Large intestine (tissue), 3 donors: ENCODE measurements around the gene SPAG9. TPM values are rescaled to one million over a fixed set of nuclear protein-coding genes. Genes with fewer than 3 reads are reported as not detected.
A peak's percentile ranks its signal among the peaks of the same experiment; 100 is the strongest.
"Not testable (repeated sequence)": the region's sequence is repeated elsewhere in the genome, so short reads cannot be mapped to it uniquely, and the experiment has no call there.

Experiments used
- DNase-seq, 2 donors: peaks; one replicate each; pipeline versions ENCODE4 v3.0.0 to v3.0.0-alpha.2; 2013
- H3K27ac ChIP-seq: one replicate; pipeline ENCODE4 v1.5.1; 2013; ENCODE audit warnings: low read length
- H3K27me3 ChIP-seq: 2 replicates; pipeline ENCODE4 v1.6.1; 2013; ENCODE audit warnings: low read length; ENCODE audit not compliant: control insufficient read depth, insufficient read depth
- H3K36me3 ChIP-seq: 2 replicates; pipeline ENCODE4 v1.6.1; 2013; ENCODE audit warnings: low read length; ENCODE audit not compliant: control insufficient read depth, insufficient read depth
- H3K4me1 ChIP-seq: one replicate; pipeline ENCODE4 v1.6.1; 2013; ENCODE audit warnings: low read length; ENCODE audit not compliant: control insufficient read depth, insufficient read depth
- H3K4me3 ChIP-seq: one replicate; pipeline ENCODE4 v1.5.1; 2013; ENCODE audit warnings: low read length
- H3K9me3 ChIP-seq: one replicate; pipeline ENCODE4 v1.6.1; 2013; ENCODE audit warnings: mild to moderate bottlenecking, low read depth, low read length, moderate library complexity; ENCODE audit not compliant: control insufficient read depth
- WGBS: methylation state at CpG from one replicate; pipeline ENCODE4 v1.1.5; 2013; ENCODE audit warnings: low lambda C conversion rate; ENCODE audit not compliant: insufficient coverage; 5-methylcytosine and 5-hydroxymethylcytosine counted together
- polyA plus RNA-seq: library from polyadenylated mRNA; unstranded; fragments of 120-200 nt; gene quantifications from one replicate; pipeline ENCODE4 v1.2.1, GENCODE V29; 2013

Gene SPAG9
- polyA plus RNA-seq, 1 donor: 68.2 TPM

- WGBS: no CpG with 5 or more reads among the region's 2 CpGs
- H3K4me1 ChIP-seq: peaks cover 16% of the 10 kb centered on the region
- H3K36me3 ChIP-seq: no peaks in the 10 kb centered on the region
- peak overlapping the region; percentile 25 for H3K27ac ChIP-seq
- no peaks in the 10 kb centered on the region for H3K27me3 ChIP-seq
- peak in 1 of 2 donors; percentile 39 for DNase-seq
- H3K9me3 ChIP-seq: no peaks in the 10 kb centered on the region
- no peak overlapping the region for H3K4me3 ChIP-seq
Observed at GRCh38 chr17:51133365-51133764, 12.7 kb upstream of the SPAG9 start.

GRCh38 chr17:51132964-51133319, 12.3 kb upstream of the SPAG9 start:
- peak in 1 of 2 donors; percentile 59 for DNase-seq
- Histone ChIP-seq H3K27ac (peak overlapping the region; percentile 25), H3K36me3 (no peaks in the 10 kb centered on the region), H3K9me3 (no peaks in the 10 kb centered on the region), H3K27me3 (no peaks in the 10 kb centered on the region), H3K4me3 (no peak overlapping the region), H3K4me1 (peaks cover 20% of the 10 kb centered on the region)

GRCh38 chr17:51128076-51128475, 7.4 kb upstream of the SPAG9 start:
- Histone ChIP-seq H3K4me3 (no peak overlapping the region), H3K27ac (no peak overlapping the region), H3K36me3 (no peaks in the 10 kb centered on the region), H3K4me1 (peaks cover 39% of the 10 kb centered on the region), H3K27me3 (no peaks in the 10 kb centered on the region), H3K9me3 (no peaks in the 10 kb centered on the region)
- DNase-seq: peak in 1 of 2 donors; percentile 35
- 100% methylated on average over 1 of the region's 3 CpGs for WGBS

DNA sequence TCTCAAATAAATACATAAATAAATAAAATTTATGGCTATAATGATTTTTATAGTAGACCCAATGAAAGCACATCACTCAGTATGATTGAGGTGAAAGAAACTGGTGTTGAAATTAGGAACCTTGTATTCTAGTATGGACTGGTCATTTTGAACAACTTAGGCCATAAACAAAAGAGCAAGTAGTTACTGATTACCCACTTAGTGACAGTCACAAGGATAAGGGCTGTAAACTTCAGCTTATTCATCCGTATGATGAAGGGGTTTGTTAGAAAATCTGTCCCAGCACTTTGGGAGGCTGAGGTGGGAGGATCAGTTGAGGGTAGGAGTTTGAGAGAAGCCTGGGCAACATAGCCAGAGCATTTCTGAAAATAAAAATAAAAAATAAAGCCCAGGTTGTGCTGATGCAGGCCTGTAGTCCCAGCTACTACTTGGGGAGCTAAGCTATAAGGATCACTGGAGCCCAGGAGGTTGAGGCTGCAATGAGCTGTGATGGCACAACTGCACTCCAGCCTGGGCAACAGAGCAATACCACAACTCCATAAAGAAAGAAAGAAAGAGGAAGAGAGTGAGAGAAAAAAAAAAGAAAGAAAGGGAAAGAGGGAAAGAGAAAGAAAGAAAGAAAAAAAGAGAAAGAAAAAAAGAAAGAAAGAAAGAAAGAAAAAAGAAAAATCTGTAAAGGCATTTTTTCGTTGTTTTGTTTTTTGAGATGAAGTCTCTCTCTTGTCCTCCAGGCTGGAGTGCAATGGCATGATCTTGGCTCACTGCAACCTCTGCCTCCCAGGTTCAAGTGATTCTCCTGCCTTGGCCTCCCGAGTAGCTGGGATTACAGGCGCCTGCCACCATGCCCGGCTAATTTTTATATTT, 4.2 kb upstream of the SPAG9 start:
- peak; percentile 68 to 85 for DNase-seq
- no peaks in the 10 kb centered on the region for H3K36me3 ChIP-seq
- H3K4me3 ChIP-seq: no peak overlapping the region
- peaks cover 35% of the 10 kb centered on the region for H3K4me1 ChIP-seq
- H3K27ac ChIP-seq: peak overlapping the region; percentile 88
- 50% methylated on average over 1 of the region's 5 CpGs for WGBS
- peaks cover 3% of the 10 kb centered on the region for H3K9me3 ChIP-seq
- H3K27me3 ChIP-seq: no peaks in the 10 kb centered on the region

DNA sequence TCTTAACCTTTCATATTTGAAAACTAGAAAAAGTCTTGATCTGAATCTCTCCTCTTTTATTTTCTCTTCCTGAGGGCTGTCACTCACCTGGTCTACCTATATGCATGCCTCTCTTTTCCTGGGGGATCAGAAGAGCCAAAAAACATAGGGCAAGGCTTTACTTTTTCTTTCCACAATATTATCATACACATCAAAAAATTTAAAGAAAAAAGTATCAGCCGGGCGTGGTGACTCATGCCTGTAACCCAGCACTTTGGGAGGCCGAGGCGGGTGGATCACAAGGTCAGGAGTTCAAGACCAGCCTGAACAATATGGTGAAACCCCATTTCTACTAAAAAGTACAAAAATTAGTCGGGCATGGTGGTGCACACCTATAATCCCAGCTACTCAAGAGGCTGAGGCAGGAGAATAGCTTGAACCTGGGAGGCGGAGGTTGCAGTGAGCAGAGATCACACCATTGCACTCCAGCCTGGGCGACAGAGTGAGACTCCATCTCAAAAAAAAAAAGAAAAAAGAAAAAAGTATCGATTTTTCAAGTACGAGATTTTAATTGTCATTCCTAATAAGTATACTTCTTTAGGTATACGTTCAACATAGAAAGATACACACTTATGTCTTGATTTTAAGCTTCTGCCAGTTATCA, 1.9 kb upstream of the SPAG9 start:
- not testable (repeated sequence) for H3K4me3 ChIP-seq, H3K27me3 ChIP-seq

DNA sequence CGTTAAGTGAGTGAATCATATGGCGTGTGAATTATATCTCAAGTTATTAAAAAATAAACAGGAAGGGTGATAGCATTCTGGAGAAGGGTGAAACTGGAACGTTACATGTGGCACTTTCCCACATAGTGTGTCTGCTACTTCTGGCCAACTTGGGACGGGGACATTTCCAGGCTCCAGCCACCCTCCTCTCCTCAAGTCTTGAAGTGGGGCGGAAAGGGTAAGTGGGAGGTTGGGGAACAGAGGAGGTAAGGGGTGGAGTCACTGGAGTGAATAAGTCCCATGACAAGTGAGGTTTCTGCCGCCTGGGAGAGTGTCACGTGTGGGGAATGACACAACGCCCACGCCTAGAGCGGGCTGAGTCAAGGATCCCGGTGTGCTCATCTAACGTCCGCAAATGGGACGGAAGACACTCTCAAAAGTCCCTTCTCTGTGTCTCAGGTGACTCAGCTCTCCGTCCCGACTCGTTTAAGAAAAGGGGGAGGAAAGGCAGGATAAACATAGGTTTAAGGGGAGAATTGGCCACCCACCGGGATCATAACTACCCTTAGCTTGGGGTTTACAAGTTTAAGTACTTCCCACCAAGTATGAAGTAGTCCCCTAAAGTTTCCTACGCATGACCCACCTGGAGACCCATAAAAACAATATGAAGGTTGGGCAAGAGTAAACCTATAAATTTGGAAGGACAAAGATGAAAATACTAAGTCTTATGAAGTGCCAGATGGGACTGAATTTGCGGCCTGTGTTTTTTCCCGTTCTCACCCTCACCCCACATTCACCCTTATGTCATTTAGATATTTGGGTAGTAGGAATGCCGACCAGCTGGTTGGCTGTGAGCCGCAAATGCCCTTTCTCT, 1.2 kb upstream of the SPAG9 start:
- WGBS: 51% methylated on average over 4 of the region's 23 CpGs
- H3K4me1 ChIP-seq: peaks cover 35% of the 10 kb centered on the region

More for the DNA sequence above, 1.9 kb upstream of the SPAG9 start:
- peak overlapping the region; percentile 99 for H3K27ac ChIP-seq
- H3K4me1 ChIP-seq: peaks cover 40% of the 10 kb centered on the region
- not testable (repeated sequence) for DNase-seq, H3K9me3 ChIP-seq, H3K36me3 ChIP-seq
- 91% methylated on average over 4 of the region's 10 CpGs for WGBS

DNA sequence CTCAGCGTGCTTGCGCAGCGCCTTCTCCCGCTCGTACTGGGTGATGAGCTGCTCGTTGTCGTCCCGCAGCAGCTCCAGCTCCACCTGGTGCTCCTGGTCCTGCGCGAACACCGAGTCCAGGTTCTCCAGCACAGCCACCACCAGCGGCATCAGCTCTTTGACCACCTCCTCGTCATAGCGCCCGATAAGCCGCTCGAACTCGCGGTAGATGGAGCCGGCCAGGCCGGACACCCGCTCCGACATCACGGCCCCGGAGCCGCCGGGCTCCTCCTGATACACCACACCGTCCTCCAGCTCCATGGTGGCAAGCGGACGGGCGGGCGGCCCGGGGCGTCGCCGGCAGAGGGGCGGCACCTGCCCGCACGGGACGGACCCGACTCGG, 320 bp downstream of the SPAG9 start:
- no peaks in the 10 kb centered on the region for H3K27me3 ChIP-seq
- WGBS: no CpG with 5 or more reads among the region's 42 CpGs
- H3K27ac ChIP-seq: peak overlapping the region; percentile 99
- peak in 1 of 2 donors; percentile 73 for DNase-seq
- peaks cover 3% of the 10 kb centered on the region for H3K9me3 ChIP-seq
- peak overlapping the region; percentile 97 for H3K4me3 ChIP-seq
- no peaks in the 10 kb centered on the region for H3K36me3 ChIP-seq
- H3K4me1 ChIP-seq: peaks cover 24% of the 10 kb centered on the region

More for the DNA sequence above, 1.2 kb upstream of the SPAG9 start:
- peak overlapping the region; percentile 99 for H3K27ac ChIP-seq
- no peaks in the 10 kb centered on the region for H3K27me3 ChIP-seq
- DNase-seq: peak; percentile 97
- no peaks in the 10 kb centered on the region for H3K36me3 ChIP-seq
- peaks cover 3% of the 10 kb centered on the region for H3K9me3 ChIP-seq
- peak overlapping the region; percentile 55 for H3K4me3 ChIP-seq

GRCh38 chr17:51119415-51120356, 982 bp downstream of the SPAG9 start:
- Histone ChIP-seq H3K4me1 (peaks cover 18% of the 10 kb centered on the region), H3K27ac (peak overlapping the region; percentile 99), H3K36me3 (no peaks in the 10 kb centered on the region), H3K9me3 (peaks cover 3% of the 10 kb centered on the region), H3K27me3 (no peaks in the 10 kb centered on the region), H3K4me3 (peak overlapping the region; percentile 97)
- peak in 1 of 2 donors; percentile 78 for DNase-seq
- 0% methylated on average over 1 of the region's 49 CpGs for WGBS

GRCh38 chr17:51118330-51119195, 2.1 kb downstream of the SPAG9 start:
- 43% methylated on average over 1 of the region's 14 CpGs for WGBS
- DNase-seq: peak in 1 of 2 donors; percentile 70

More at GRCh38 chr17:51118330-51119195, 2.1 kb downstream of the SPAG9 start:
- H3K4me1 ChIP-seq: peaks cover 18% of the 10 kb centered on the region
- no peaks in the 10 kb centered on the region for H3K27me3 ChIP-seq
- H3K9me3 ChIP-seq: peaks cover 3% of the 10 kb centered on the region
- peak overlapping the region; percentile 99 for H3K27ac ChIP-seq
- peak overlapping the region; percentile 97 for H3K4me3 ChIP-seq
- H3K36me3 ChIP-seq: no peaks in the 10 kb centered on the region
